HG03457 (cell line): Measurements from ENCODE around the gene CRACR2B.

Experiments
- ATAC-seq: cut with Tn5 transposase; IDR thresholded peaks from one replicate; pipeline ENCODE4 v1.9.1; 2021; ENCODE audit warnings: moderate number of reproducible peaks; ENCODE audit not compliant: unreplicated experiment

The CRACR2B gene

GRCh38 chr11:825366-826226 is 2.1 kb upstream of the CRACR2B start:
- ATAC-seq = no peak

GRCh38 chr11:826227-826621 is 1.5 kb upstream of the CRACR2B start:
- no peak for ATAC-seq

- no peak for ATAC-seq
Measured at GRCh38 chr11:826836-827145, 928 bp upstream of the CRACR2B start.

- ATAC-seq = no peak
Measured at GRCh38 chr11:827146-827896, 398 bp upstream of the CRACR2B start.

- ATAC-seq = no peak
Measured at GRCh38 chr11:828506-829175, 922 bp downstream of the CRACR2B start.

- no peak for ATAC-seq
Measured at GRCh38 chr11:829176-829846, 1.6 kb downstream of the CRACR2B start.

GRCh38 chr11:829847-830294 is 2.2 kb downstream of the CRACR2B start:
- no peak for ATAC-seq

- no peak for ATAC-seq
Measured at GRCh38 chr11:830295-831117, 2.8 kb downstream of the CRACR2B start.

GRCh38 chr11:831118-831864 is 3.6 kb downstream of the CRACR2B start:
- ATAC-seq = no peak

- ATAC-seq = no peak
Measured at GRCh38 chr11:831961-832528, 4.3 kb downstream of the CRACR2B start.

- no peak for ATAC-seq
Measured at GRCh38 chr11:832529-833113, 4.9 kb downstream of the CRACR2B start, which contains the start of gene CD151. TSS of gene CD151 (plus strand) at chr11:832952. CDS start at chr11:836070, 3,118 bp downstream.

GRCh38 chr11:833114-833791 is 5.5 kb downstream of the CRACR2B start:
- no peak for ATAC-seq

GRCh38 chr11:833849-834311 is 6.2 kb downstream of the CRACR2B start:
- no peak for ATAC-seq

GRCh38 chr11:834371-835316 is 6.9 kb downstream of the CRACR2B start:
- ATAC-seq = no peak

GRCh38 chr11:836274-836673 is 8.6 kb downstream of the CRACR2B start:
- no peak for ATAC-seq

- no peak for ATAC-seq
Measured at GRCh38 chr11:836700-837099, 9.0 kb downstream of the CRACR2B start.
